SK-N-MC (cell line): ENCODE results near the gene PCDHGB7.

ENCODE experiments used
- EZH2 ChIP-seq: fragments of 200-600 bp; sonication (generic); IDR thresholded peaks from one replicate; pipeline ENCODE4 v1.6.1; 2017; ENCODE audit warnings: antibody characterized with exemption
- FOXP2 ChIP-seq: optimal IDR thresholded peaks from 2 replicates; pipeline ENCODE3; 2011; ENCODE audit warnings: mild to moderate bottlenecking, moderate library complexity; ENCODE audit not compliant: insufficient read depth; ENCODE audit errors: extremely low read length, control extremely low read depth
- POLR2AphosphoS5 ChIP-seq: IDR thresholded peaks from 2 replicates; pipeline ENCODE4 v1.6.1; 2012; ENCODE audit warnings: mild to moderate bottlenecking, low read depth, low read length, borderline replicate concordance

DNA sequence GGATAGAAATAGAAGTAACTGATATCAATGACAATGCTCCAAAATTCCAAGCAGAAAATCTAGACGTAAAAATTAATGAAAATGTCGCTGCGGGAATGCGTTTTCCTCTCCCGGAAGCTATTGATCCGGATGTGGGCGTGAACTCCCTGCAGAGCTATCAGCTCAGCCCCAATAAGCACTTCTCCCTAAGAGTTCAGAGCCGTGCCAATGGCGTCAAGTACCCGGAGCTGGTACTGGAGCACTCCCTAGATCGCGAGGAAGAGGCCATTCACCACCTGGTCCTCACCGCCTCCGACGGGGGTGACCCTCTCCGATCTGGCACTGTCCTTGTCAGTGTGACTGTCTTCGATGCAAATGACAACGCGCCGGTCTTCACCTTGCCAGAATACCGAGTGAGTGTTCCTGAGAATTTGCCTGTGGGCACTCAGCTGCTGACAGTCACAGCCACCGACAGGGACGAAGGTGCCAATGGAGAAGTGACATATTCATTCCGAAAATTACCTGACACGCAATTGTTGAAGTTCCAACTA is 3.9 kb upstream of the PCDHGB7 start:
- no peak for TF ChIP-seq POLR2AphosphoS5
- TF ChIP-seq EZH2: no peak
- no peak for TF ChIP-seq FOXP2
